ENCODE results near the gene UHMK1.
"Not testable (repeated sequence)": the region's sequence is repeated elsewhere in the genome, so short reads cannot be mapped to it uniquely, and the experiment has no call there.

UHMK1 gene

GRCh38 chr1:162497723-162498495, at the start of gene UHMK1:
Gene UHMK1 (plus strand): TSS chr1:162497818. CDS start chr1:162498001, 183 bp downstream.
- peak within 1 kb of the TSS; percentile 98 for H3K27ac ChIP-seq
- TF ChIP-seq CTCF (conservative IDR thresholded peaks at IDR 0.05), result no peak
- TF ChIP-seq ZFX (IDR thresholded peaks at IDR 0.05), result peak; percentile 89

GRCh38 chr1:162454361-162454760, 43.3 kb upstream of the UHMK1 start:
- not testable (repeated sequence) for H3K27ac ChIP-seq

GRCh38 chr1:162456323-162456722, 41.3 kb upstream of the UHMK1 start:
- TF ChIP-seq ZFX (IDR thresholded peaks at IDR 0.05) (no peak), CTCF (conservative IDR thresholded peaks at IDR 0.05) (peak; percentile 33)
- H3K27ac ChIP-seq, result no peak overlapping the region

GRCh38 chr1:162458236-162458635, 39.4 kb upstream of the UHMK1 start:
- TF ChIP-seq CTCF (conservative IDR thresholded peaks at IDR 0.05) (no peak), ZFX (IDR thresholded peaks at IDR 0.05) (no peak)
- H3K27ac ChIP-seq, result no peak overlapping the region

- H3K27ac ChIP-seq, result not testable (repeated sequence)
Observed at GRCh38 chr1:162462425-162462824, 35.2 kb upstream of the UHMK1 start.

GRCh38 chr1:162463021-162463420, 34.6 kb upstream of the UHMK1 start:
- TF ChIP-seq ZFX (IDR thresholded peaks at IDR 0.05) (no peak), CTCF (conservative IDR thresholded peaks at IDR 0.05) (no peak)
- no peak overlapping the region for H3K27ac ChIP-seq

- H3K27ac ChIP-seq, result no peak overlapping the region
- TF ChIP-seq CTCF (conservative IDR thresholded peaks at IDR 0.05), result no peak
- no peak for TF ChIP-seq ZFX (IDR thresholded peaks at IDR 0.05)
Observed at GRCh38 chr1:162466797-162467196, 30.8 kb upstream of the UHMK1 start.

GRCh38 chr1:162470216-162470615, 27.4 kb upstream of the UHMK1 start:
- TF ChIP-seq ZFX (IDR thresholded peaks at IDR 0.05) (no peak), CTCF (conservative IDR thresholded peaks at IDR 0.05) (no peak)

More at GRCh38 chr1:162470216-162470615, 27.4 kb upstream of the UHMK1 start:
- no peak overlapping the region for H3K27ac ChIP-seq

Measured in C4-2B (cell line).